ENCODE data around the gene SZT2.
"Not testable (repeated sequence)": the region's sequence is repeated elsewhere in the genome, so short reads cannot be mapped to it uniquely, and the experiment has no call there.

Gene SZT2

GRCh38 chr1:43492826-43493225 lies 103.1 kb downstream of the SZT2 start:
- Histone ChIP-seq H3K27ac (no peak overlapping the region), H3K4me3 (no peak overlapping the region)
- no peak for DNase-seq (ENCODE audit: low spot score)
- no peak for TF ChIP-seq CTCF (IDR thresholded peaks at IDR 0.05)

DNA sequence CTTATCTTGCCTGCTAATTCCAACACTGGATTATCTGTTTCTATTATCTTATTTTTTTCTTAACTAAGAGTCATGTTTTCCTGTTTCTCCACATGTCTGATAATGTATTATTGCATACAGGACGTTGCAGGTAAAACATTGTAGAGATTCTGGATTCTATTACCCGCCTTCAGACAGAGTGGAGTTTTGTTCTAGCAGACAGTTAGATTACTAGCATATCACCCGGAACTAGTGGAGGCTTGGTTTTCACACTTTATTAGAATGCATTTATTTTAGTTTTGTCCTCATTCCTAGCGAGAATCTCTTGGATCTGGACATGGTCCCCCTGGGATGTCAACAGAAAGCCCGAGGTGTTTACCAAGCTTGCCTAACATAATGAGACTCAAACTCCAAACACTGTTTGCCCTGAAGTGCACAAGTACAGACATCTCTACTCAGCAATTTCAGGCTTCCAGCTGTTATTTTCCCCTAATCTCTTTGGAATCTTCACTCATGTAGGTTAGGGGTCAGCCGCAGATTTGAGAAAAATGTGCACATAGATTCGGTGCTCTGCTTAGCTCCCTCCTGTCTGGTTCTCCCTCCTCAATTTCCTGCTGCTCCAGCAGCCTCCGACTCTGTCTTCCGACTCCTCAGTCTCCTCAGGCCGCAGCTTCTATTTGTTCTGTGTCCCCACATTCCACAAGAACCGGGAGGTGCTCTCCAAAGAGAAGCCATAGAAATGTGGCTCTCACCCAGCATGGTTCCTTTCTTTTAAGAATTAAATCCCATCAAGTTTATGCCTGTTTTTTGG lies 104.2 kb downstream of the SZT2 start:
- no peak for TF ChIP-seq CTCF (IDR thresholded peaks at IDR 0.05)
- no peak overlapping the region for H3K27ac ChIP-seq
- no peak overlapping the region for H3K4me3 ChIP-seq
- no peak for DNase-seq (ENCODE audit: low spot score)

GRCh38 chr1:43495204-43495603 lies 105.5 kb downstream of the SZT2 start:
- H3K27ac ChIP-seq = no peak overlapping the region
- no peak for DNase-seq (ENCODE audit: low spot score)
- TF ChIP-seq CTCF (IDR thresholded peaks at IDR 0.05) = no peak
- H3K4me3 ChIP-seq = no peak overlapping the region

DNA sequence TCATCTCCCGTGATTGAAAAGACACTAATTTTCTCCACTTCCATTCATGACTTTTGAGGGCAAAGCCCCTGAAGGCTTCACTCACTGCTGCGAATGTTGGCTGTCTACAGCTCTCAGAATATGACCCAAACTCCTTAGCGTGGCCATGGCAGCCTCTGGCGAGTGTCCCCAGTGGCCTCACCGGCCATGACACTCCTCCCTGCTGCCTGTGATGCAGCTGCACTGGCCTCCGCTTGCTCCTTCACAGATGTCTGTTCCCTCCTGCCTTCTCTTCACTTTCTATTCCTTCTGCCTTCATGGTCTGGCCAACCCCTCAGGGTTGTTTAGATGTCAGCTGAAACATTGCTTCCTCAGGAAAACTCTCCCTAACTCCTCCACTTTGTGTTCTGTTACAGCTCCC lies 110.2 kb downstream of the SZT2 start:
- H3K27ac ChIP-seq = no peak overlapping the region
- DNase-seq (ENCODE audit: low spot score) = no peak
- no peak for TF ChIP-seq CTCF (IDR thresholded peaks at IDR 0.05)
- H3K4me3 ChIP-seq = no peak overlapping the region

DNA sequence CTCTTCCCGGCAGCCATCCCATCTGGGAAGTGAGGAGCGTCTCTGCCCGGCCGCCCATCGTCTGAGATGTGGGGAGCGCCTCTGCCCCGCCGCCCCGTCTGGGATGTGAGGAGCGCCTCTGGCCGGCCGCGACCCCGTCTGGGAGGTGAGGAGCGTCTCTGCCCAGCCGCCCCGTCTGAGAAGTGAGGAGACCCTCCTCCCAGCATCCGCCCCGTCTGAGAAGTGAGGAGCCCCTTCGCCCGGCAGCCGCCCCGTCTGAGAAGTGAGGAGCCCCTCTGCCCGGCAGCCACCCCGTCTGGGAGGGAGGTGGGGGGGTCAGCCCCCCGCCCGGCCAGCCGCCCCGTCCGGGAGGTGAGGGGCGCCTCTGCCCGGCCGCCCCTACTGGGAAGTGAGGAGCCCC lies 112.1 kb downstream of the SZT2 start:
- not testable (repeated sequence) for H3K27ac ChIP-seq, H3K4me3 ChIP-seq

GRCh38 chr1:43503534-43503933 lies 113.8 kb downstream of the SZT2 start:
- Histone ChIP-seq H3K4me3 (no peak overlapping the region), H3K27ac (no peak overlapping the region)
- DNase-seq (ENCODE audit: low spot score) = no peak
- no peak for TF ChIP-seq CTCF (IDR thresholded peaks at IDR 0.05)

More for the DNA sequence above, 112.1 kb downstream of the SZT2 start:
- not testable (repeated sequence) for DNase-seq (ENCODE audit: low spot score)

Measured in coronary artery (tissue), 2 donors.